ENCODE measurements around the gene PSMB3. TPM values are rescaled to one million over a fixed set of nuclear protein-coding genes. Genes with fewer than 3 reads are reported as not detected.

PSMB3 gene
- total RNA-seq, 1 experiment from 2014 or later, result 441 TPM

DNA sequence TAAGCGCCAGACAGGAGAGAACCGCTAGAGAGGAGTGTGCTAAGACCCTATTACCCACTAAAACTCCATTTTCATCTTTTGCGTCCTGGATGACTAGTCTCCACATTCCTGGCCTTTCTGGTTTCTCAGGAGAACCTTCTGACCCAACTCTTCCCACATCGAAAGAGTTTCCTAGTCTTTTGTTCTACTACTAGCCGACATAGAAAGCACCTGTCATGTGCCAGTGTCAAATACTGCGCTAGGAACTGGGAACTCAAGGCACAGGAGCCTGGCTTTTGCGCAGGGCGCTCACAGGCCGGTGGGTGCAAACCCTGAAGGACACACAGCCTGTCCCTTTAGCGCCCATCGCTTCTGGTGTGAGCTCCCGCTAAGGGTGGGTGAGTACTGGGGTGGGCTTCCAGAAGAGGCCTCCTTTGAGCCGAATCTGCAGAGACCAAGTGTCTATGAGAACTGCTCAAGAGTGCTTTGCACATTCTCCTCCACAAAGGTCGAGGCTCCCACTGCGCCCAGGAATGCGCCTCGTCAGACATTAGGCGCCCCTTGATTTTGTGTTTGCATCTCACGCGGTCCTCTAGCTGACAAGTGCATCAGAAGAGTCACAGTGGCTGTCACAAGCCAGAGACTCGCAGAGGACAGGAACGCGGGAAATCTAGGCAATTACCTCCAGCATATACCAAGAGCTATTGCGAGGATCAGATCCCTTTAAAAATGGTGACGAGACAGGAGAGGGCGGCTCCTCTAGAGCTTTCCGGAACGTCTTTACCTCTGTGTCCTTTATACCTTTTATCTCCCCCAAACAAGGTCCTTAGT is 2.0 kb upstream of the PSMB3 start:
- BruUV-seq (replicated peaks), result no TSS peak
- Histone ChIP-seq H3K79me2 (ENCODE audit: low read length) (peaks cover 65% of the 10 kb centered on the region), H3K4me1 (ENCODE audit: insufficient read depth, low read length) (peaks cover 24% of the 10 kb centered on the region)

DNA sequence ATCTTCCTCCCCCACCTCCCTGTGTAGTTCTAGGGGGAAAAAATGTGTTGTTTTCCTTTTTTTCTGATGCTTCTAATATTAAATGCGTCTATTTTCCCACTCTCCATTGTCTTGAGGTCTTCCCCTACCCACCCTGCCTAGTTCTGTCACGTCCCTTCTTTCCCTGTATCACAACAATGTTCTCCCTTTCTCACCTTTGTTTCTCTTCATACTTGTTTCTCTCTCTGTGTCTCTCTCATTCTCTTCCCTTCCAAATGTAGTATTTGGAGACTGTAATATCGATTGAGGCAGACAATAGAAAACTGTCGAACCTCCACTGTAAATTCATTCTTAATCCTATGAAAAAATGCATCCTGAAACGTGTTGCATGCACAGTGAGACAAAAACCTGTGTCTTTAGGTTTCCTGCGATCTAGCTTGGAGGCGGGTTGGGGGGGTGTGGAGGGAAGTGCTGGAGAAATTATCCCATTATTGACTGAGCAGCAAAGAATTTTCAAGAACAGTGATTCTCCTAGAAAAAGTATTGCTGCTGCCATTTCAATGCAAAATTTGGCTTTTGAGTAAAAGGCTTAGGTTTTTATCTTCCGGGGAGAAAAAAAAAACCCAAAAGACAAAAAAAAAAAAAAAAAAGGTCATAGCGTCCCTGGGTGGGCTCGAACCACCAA is 1.3 kb upstream of the PSMB3 start:
- TF ChIP-seq EZH2 (IDR thresholded peaks at IDR 0.05; ENCODE audit: low read length, unreplicated experiment), result no peak
- TF ChIP-seq EZH2phosphoT487 (IDR thresholded peaks at IDR 0.05; ENCODE audit: borderline replicate concordance, low read length), result no peak
- TF ChIP-seq, protein P1, sequence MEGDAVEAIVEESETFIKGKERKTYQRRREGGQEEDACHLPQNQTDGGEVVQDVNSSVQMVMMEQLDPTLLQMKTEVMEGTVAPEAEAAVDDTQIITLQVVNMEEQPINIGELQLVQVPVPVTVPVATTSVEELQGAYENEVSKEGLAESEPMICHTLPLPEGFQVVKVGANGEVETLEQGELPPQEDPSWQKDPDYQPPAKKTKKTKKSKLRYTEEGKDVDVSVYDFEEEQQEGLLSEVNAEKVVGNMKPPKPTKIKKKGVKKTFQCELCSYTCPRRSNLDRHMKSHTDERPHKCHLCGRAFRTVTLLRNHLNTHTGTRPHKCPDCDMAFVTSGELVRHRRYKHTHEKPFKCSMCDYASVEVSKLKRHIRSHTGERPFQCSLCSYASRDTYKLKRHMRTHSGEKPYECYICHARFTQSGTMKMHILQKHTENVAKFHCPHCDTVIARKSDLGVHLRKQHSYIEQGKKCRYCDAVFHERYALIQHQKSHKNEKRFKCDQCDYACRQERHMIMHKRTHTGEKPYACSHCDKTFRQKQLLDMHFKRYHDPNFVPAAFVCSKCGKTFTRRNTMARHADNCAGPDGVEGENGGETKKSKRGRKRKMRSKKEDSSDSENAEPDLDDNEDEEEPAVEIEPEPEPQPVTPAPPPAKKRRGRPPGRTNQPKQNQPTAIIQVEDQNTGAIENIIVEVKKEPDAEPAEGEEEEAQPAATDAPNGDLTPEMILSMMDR (conservative IDR thresholded peaks at IDR 0.05; ENCODE audit: low read depth, low read length), result no peak
- no peaks in the 10 kb centered on the region for H3K9me2 ChIP-seq (replicated peaks; ENCODE audit: low read length)
- ChIA-PET POLR2A (ENCODE audit: unreplicated experiment) (no interaction called here), CTCF (interaction anchor here (0.6 kb wide), 1 partner anchor 16 kb away, joined by 6 read pairs; no protein-coding TSS in a partner anchor)
- peak overlapping the region; percentile 94 for H3K4me3 ChIP-seq (ENCODE audit: low read length)
- no peaks in the 10 kb centered on the region for H3F3A ChIP-seq (ENCODE audit: low read length, unreplicated experiment)
- H3K9me3 ChIP-seq (ENCODE audit: low read length), result no peaks in the 10 kb centered on the region
- no peak for ATAC-seq
- H3K4me2 ChIP-seq (ENCODE audit: low read length), result peak overlapping the region; percentile 88
- intact Hi-C loops (cut with micrococcal nuclease), result no loop called here
- peaks cover 20% of the 10 kb centered on the region for H3K4me1 ChIP-seq (ENCODE audit: insufficient read depth, low read length)
- peaks cover 13% of the 10 kb centered on the region for H3K36me3 ChIP-seq (ENCODE audit: low read depth, low read length)
- no peak overlapping the region for H3K27ac ChIP-seq (ENCODE audit: low read length)
- peak; percentile 38 for DNase-seq
- peak overlapping the region; percentile 56 for H2AFZ ChIP-seq (ENCODE audit: low read length)
- 0 out of 2 replicates have a peak, but pooled peaks cover 1% of the 10 kb centered on the region for H4K20me1 ChIP-seq (ENCODE audit: low read length)
- H3K9ac ChIP-seq (ENCODE audit: low read length), result peak overlapping the region; percentile 62; the same call in 1 of the 2 replicates
- no TSS peak for BruUV-seq (replicated peaks)
- no peaks in the 10 kb centered on the region for H3K27me3 ChIP-seq (ENCODE audit: low read length)
- peaks cover 63% of the 10 kb centered on the region for H3K79me2 ChIP-seq (ENCODE audit: low read length)

More for the DNA sequence above, 2.0 kb upstream of the PSMB3 start:
- H3K27ac ChIP-seq (ENCODE audit: low read length), result no peak overlapping the region
- H2AFZ ChIP-seq (ENCODE audit: low read length), result peak overlapping the region; percentile 56
- TF ChIP-seq, protein P1 (conservative IDR thresholded peaks at IDR 0.05; ENCODE audit: low read depth, low read length), result no peak
- TF ChIP-seq EZH2 (IDR thresholded peaks at IDR 0.05; ENCODE audit: low read length, unreplicated experiment), result no peak
- no peak for TF ChIP-seq EZH2phosphoT487 (IDR thresholded peaks at IDR 0.05; ENCODE audit: borderline replicate concordance, low read length)
- peak overlapping the region; percentile 88 for H3K4me2 ChIP-seq (ENCODE audit: low read length)
- no peaks in the 10 kb centered on the region for H3K9me2 ChIP-seq (replicated peaks; ENCODE audit: low read length)
- H4K20me1 ChIP-seq (ENCODE audit: low read length), result 0 out of 2 replicates have a peak, but pooled peaks cover 4% of the 10 kb centered on the region
- H3K36me3 ChIP-seq (ENCODE audit: low read depth, low read length), result 0 out of 2 replicates have a peak, but pooled peaks cover 6% of the 10 kb centered on the region
- H3K9ac ChIP-seq (ENCODE audit: low read length), result peak overlapping the region; percentile 62
- CTCF ChIA-PET, result interaction anchor here (0.6 kb wide), 1 partner anchor 16 kb away, joined by 6 read pairs; no protein-coding TSS in a partner anchor
- POLR2A ChIA-PET (ENCODE audit: unreplicated experiment), result no interaction called here
- H3K27me3 ChIP-seq (ENCODE audit: low read length), result no peaks in the 10 kb centered on the region
- intact Hi-C loops (cut with micrococcal nuclease), result no loop called here
- ATAC-seq, result peak; percentile 5; the same call in 1 of the 2 replicates
- no peaks in the 10 kb centered on the region for H3F3A ChIP-seq (ENCODE audit: low read length, unreplicated experiment)
- H3K9me3 ChIP-seq (ENCODE audit: low read length), result no peaks in the 10 kb centered on the region
- peak overlapping the region; percentile 94 for H3K4me3 ChIP-seq (ENCODE audit: low read length)
- peak; percentile 41 for DNase-seq

Measured in PC-3 (cell line).